Right renal cortex interstitium (tissue), 3 donors: ENCODE measurements around the gene FBXL22. TPM values are rescaled to one million over a fixed set of nuclear protein-coding genes. Genes with fewer than 3 reads are reported as not detected.
"Not testable (repeated sequence)": the region's sequence is repeated elsewhere in the genome, so short reads cannot be mapped to it uniquely, and the experiment has no call there.

Experiments used
- DNase-seq, 3 donors: peaks; one replicate each; pipeline ENCODE4 v3.0.0-alpha.2; 2013; ENCODE audit warnings: low read depth in 3 of 3, low spot score in 2 of 3
- polyA plus RNA-seq, 3 donors: library from polyadenylated mRNA; unstranded; fragments of 120-200 nt; gene quantifications; one replicate each; pipeline ENCODE4 v1.2.1, GENCODE V29; 2013; ENCODE audit not compliant: insufficient read length in 3 of 3

The FBXL22 gene
- polyA plus RNA-seq, 3 donors, result 1.6 to 2.1 (median 1.6) TPM

- DNase-seq, result peak; percentile 77 to 84 (median 81)
These were observed 13.1 kb downstream of the FBXL22 start for GRCh38 chr15:63610209-63610841.

GRCh38 chr15:63611177-63611576 lies 14.0 kb downstream of the FBXL22 start:
- DNase-seq, result no peak

- no peak for DNase-seq
These were observed 15.1 kb downstream of the FBXL22 start for GRCh38 chr15:63612300-63612699.

GRCh38 chr15:63615935-63616334 lies 18.7 kb downstream of the FBXL22 start:
- DNase-seq, result no peak

GRCh38 chr15:63617147-63617546 lies 20.0 kb downstream of the FBXL22 start:
- DNase-seq, result not testable (repeated sequence)

- DNase-seq, result not testable (repeated sequence)
These were observed 20.4 kb downstream of the FBXL22 start for GRCh38 chr15:63617627-63618026.

- DNase-seq, result not testable (repeated sequence)
These were observed 23.6 kb downstream of the FBXL22 start for GRCh38 chr15:63620760-63621159.

- no peak for DNase-seq
These were observed 26.2 kb downstream of the FBXL22 start for GRCh38 chr15:63623232-63623969.

- no peak for DNase-seq
These were observed 29.8 kb downstream of the FBXL22 start for GRCh38 chr15:63626955-63627354.

- DNase-seq, result no peak
These were observed 31.1 kb downstream of the FBXL22 start for GRCh38 chr15:63628123-63628822.

- DNase-seq, result no peak
These were observed 33.0 kb downstream of the FBXL22 start for GRCh38 chr15:63630036-63630751.

- no peak for DNase-seq
These were observed 36.1 kb downstream of the FBXL22 start for GRCh38 chr15:63633312-63633711.

GRCh38 chr15:63634154-63634553 lies 37.0 kb downstream of the FBXL22 start:
- DNase-seq, result no peak

GRCh38 chr15:63636518-63637061 lies 39.4 kb downstream of the FBXL22 start:
- DNase-seq, result no peak

- DNase-seq, result no peak
These were observed 41.7 kb downstream of the FBXL22 start for GRCh38 chr15:63638839-63639238.

- DNase-seq, result no peak
These were observed 43.0 kb downstream of the FBXL22 start for GRCh38 chr15:63640146-63640545.

Other genes with a start within 250 kb of the FBXL22 start
- 100 to 1,000 TPM; 137 to 154 (median 151) TPM for gene CA12, start 215.5 kb upstream of the FBXL22 start, polyA plus RNA-seq
- gene USP3, start 92.8 kb upstream of the FBXL22 start, polyA plus RNA-seq, result 10 to 100 TPM; 36.9 to 37.5 (median 37.4) TPM
- gene HERC1, start 236.6 kb downstream of the FBXL22 start, polyA plus RNA-seq, result 10 to 100 TPM; 62.1 to 65.4 (median 62.3) TPM